GM12801 (cell line): Measurements from ENCODE around the gene TMEM135.

Experiments
- TF ChIP-seq, protein P1 (sequence below): IDR thresholded peaks from one replicate; pipeline ENCODE4 v1.5.1; 2011; ENCODE audit warnings: control low read depth; ENCODE audit not compliant: insufficient read length; ENCODE audit errors: extremely low read depth

TMEM135 gene

DNA sequence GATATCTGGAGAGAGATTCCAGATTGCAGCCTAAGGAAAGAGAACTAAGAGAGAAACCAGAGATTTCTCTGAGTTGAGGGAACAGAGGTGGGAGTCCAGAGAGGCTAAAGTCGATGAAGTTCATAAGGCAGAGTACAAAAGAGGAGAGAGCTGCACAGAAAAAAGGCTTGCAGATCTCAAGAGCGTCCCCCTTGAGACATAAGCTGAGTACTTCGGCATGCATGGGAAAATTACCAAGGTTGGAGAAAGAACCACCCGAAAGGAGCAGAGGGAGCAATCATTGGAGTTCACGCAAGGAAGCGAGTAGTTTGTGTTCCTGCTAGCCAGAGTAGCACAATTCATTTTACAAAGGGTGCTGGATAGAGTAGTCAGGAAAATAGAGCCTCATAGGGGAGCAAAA is 293.5 kb downstream of the TMEM135 start:
- TF ChIP-seq, protein P1, sequence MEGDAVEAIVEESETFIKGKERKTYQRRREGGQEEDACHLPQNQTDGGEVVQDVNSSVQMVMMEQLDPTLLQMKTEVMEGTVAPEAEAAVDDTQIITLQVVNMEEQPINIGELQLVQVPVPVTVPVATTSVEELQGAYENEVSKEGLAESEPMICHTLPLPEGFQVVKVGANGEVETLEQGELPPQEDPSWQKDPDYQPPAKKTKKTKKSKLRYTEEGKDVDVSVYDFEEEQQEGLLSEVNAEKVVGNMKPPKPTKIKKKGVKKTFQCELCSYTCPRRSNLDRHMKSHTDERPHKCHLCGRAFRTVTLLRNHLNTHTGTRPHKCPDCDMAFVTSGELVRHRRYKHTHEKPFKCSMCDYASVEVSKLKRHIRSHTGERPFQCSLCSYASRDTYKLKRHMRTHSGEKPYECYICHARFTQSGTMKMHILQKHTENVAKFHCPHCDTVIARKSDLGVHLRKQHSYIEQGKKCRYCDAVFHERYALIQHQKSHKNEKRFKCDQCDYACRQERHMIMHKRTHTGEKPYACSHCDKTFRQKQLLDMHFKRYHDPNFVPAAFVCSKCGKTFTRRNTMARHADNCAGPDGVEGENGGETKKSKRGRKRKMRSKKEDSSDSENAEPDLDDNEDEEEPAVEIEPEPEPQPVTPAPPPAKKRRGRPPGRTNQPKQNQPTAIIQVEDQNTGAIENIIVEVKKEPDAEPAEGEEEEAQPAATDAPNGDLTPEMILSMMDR: no peak

- TF ChIP-seq, protein P1: no peak
Observed at GRCh38 chr11:87338046-87338639, 300.4 kb downstream of the TMEM135 start.

DNA sequence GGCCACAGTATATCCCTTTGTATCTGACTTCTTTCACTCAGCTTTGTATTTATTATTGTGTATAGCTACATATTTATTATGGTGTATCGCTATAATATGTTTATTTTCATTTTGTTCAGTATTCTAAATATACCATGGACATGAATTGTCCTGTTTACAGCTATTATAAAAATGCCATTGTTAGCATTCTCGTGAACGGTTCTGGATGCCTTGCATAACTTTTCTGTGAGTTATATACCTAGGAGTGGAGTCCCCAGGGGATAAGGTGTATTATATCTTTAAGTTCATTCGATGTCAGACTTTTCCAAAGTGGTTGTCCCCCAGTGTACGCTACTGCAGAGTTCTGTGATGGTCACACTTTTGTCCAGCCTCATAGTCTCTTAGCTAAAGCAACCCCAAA is 301.7 kb downstream of the TMEM135 start:
- TF ChIP-seq, protein P1: no peak

DNA sequence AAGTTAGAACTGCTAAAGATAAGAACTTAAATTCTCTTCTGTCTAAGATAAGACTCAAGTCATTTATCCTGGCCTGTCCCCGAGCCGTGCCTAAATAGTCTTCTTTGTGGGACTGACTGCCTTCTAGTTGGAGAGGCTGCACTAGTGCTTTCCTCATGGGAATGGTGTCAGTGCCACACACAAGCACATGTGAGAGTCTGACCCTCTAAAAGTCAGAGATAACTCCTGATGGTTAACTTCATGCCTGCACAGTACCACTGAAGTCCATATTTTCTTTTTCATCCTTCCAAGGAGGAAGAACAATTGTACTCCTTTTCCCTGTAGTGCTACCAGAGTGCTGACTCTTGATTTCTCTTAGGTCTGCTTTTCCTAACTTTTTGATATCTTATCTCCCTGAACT is 309.7 kb downstream of the TMEM135 start:
- TF ChIP-seq, protein P1: no peak

- TF ChIP-seq, protein P1: no peak
Observed at GRCh38 chr11:87347854-87348253, 310.1 kb downstream of the TMEM135 start.

- TF ChIP-seq, protein P1: no peak
Observed at GRCh38 chr11:87351676-87352075, 313.9 kb downstream of the TMEM135 start.

DNA sequence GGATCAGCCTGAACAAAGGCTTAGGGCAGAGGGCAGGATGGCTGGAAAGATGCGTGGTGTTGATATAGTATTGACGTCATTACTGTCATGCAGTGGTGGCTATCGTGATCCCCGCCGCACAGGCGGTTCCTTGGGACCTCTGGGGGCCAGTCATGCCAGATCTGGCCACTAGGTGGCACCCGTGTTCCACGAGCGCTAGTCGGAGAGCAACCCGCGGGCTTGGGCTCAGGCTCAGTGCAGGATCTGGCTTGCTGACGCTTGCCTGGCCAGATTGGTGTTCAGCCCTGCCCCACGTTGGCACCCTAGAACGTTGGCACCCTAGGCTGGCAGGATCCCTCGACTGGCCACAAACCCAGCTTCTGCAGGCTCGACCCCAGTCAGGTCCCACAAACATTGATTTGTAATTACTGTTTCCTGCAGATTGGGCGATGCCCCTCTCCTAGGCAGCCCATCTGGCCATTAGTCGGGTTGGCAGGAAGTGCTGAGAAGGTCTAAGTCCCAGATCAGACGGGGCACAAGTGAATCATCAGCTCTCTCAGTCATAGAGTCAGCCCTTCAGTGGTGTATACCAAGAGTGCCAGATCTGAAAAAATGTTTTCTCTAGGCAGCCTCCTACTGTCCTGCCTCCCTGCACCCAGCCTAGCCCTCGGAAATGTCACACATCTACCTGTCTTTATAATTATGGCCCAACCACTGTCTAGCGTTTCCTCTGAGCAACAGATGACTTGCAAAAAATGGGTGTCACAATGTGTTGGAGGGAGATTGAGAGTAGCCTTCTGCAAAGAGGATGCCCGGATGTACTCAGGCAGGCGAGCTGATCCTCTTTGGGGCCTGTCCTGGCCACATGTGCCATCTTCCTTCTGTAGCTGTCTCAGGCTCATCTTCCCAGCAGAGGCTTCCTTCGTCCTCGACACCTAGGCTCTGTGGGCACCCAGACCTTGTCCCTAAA is 315.3 kb downstream of the TMEM135 start:
- TF ChIP-seq, protein P1: peak; percentile 46
